ENCODE results near the gene TRIM62.

TRIM62 gene

DNA sequence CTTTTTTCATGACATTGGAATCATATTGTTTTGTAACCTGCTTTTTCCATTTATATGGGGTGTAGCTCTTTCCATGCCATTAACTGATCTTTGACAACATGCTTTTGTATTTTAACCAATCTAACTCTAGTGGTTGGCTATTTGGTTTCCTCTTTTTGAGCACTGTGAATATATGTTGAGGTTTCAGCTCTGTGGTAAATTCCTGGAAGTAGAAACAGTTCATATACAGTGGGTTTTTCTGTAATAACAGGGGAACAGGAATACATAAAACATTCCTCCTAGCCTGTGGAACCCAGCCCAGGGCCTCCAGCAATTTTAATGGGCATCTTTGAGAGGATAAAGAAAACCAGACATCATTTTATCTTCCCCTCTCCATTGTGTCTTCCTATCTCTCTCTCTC, 83.5 kb downstream of the TRIM62 start:
- peak overlapping the region; percentile 98 for H3K27ac Mint-ChIP-seq
- H3K9me3 Mint-ChIP-seq, result no peaks in the 10 kb centered on the region
- H3K27me3 Mint-ChIP-seq (ENCODE audit: low read depth), result no peaks in the 10 kb centered on the region
- H3K4me1 Mint-ChIP-seq (ENCODE audit: low read depth), result peaks cover 70% of the 10 kb centered on the region
- H3K4me3 Mint-ChIP-seq, result peak overlapping the region; percentile 82
- no peak for DNase-seq (ENCODE audit: low spot score)
- H3K36me3 Mint-ChIP-seq (ENCODE audit: low read depth), result peaks cover 22% of the 10 kb centered on the region

DNA sequence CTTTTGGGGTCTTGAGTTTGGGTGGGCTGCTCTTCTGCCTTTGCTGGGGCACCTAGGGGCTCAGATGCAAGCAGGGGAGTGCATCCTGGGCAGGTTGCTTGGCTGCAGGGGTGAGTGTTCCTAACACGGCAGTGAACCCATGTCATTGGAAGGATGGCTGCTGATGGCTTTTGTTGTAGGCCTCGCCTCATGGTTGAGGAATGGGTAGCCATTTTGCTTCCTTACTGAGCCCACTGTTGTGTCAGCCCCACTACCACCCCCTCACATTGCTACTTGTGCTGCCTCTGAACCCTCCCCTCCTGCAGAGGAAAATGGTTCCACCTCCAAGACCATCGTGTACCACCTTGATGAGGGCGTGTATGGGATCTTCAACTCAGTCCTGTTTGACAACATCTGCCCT, 84.1 kb downstream of the TRIM62 start:
- H3K4me3 Mint-ChIP-seq, result peak overlapping the region; percentile 82
- peaks cover 68% of the 10 kb centered on the region for H3K4me1 Mint-ChIP-seq (ENCODE audit: low read depth)
- H3K27me3 Mint-ChIP-seq (ENCODE audit: low read depth), result no peaks in the 10 kb centered on the region
- H3K36me3 Mint-ChIP-seq (ENCODE audit: low read depth), result peaks cover 16% of the 10 kb centered on the region
- peak overlapping the region; percentile 98 for H3K27ac Mint-ChIP-seq
- no peak for DNase-seq (ENCODE audit: low spot score)
- no peaks in the 10 kb centered on the region for H3K9me3 Mint-ChIP-seq

DNA sequence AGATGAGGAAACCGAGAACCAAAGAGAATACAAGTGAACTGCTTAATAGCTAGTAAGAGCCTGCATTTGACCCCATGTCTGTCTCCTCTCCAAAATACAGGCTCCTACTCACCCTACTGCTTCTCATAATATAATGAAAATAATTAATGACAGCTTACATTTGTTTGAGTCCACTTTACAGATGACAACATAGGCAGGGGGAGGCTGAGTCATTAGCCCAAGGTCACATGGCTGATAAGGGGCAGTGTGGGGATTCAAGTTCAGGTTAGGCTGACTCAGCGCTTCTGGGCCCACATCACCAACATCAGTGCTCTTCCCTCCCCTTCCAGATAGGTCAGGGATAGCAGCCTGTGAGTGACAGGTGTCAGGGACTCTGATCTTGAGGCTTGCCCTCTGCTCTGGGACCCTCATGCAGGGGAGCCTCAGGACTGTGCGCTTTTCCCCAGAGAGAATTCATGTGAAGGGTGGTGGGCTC, 84.7 kb downstream of the TRIM62 start:
- peaks cover 11% of the 10 kb centered on the region for H3K36me3 Mint-ChIP-seq (ENCODE audit: low read depth)
- H3K9me3 Mint-ChIP-seq, result no peaks in the 10 kb centered on the region
- peaks cover 68% of the 10 kb centered on the region for H3K4me1 Mint-ChIP-seq (ENCODE audit: low read depth)
- no peak overlapping the region for H3K4me3 Mint-ChIP-seq
- H3K27me3 Mint-ChIP-seq (ENCODE audit: low read depth), result no peaks in the 10 kb centered on the region
- peak overlapping the region; percentile 98 for H3K27ac Mint-ChIP-seq
- DNase-seq (ENCODE audit: low spot score), result no peak

DNA sequence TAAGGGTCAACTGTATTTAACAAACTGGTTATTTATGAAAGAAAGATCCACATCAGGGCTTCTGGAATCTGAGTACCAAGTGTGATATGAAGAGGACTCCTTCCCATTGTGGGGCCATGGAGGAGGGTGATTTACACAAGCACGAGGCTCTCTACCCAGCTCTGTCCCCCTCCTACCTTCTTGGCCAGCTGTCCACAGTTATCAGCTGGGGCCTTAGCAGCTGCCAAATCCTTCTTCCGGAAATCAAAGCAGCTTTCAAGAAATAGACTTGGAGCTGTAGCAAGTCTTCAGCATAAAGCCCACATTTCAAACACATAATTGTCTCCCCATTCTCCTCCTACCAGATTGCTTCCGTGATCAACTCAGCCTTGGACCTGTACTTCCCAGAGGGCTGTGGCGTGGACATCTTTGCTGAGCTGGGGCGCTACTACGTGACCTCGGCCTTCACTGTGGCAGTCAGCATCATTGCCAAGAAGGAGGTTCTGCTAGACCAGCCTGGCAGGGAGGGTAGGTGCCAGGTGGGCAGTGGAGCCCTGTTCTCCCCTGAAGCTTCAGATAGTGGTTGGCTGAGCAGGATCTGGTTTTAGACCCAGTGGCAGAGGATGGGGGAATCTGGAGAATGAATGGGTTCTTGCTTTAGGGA, 85.4 kb downstream of the TRIM62 start:
- Mint-ChIP-seq H3K4me3 (peak overlapping the region; percentile 27), H3K36me3 (ENCODE audit: low read depth) (peaks cover 11% of the 10 kb centered on the region), H3K9me3 (no peaks in the 10 kb centered on the region), H3K4me1 (ENCODE audit: low read depth) (peaks cover 69% of the 10 kb centered on the region), H3K27ac (peak overlapping the region; percentile 71), H3K27me3 (ENCODE audit: low read depth) (no peaks in the 10 kb centered on the region)
- no peak for DNase-seq (ENCODE audit: low spot score)

All from T-helper 2 cell treated with Interferon-gamma antibody and Interleukin-4, amounts not matched to agents 5 μg/mL and 100 μg/mL, for 36 hours (primary cell).